Right lobe of liver (tissue), 4 donors: ENCODE results near the gene CCNQ.

Experiments used
- CTCF ChIP-seq, 4 donors: fragments of 200-600 bp in 3 of 4; fragments of 450-650 bp in 1 of 4; IDR thresholded peaks; one replicate each; pipeline versions ENCODE4 v1.5.1 to v1.8.0; 2016 to 2022; ENCODE audit warnings: antibody characterized with exemption in 4 of 4, mild to moderate bottlenecking in 2 of 4
- POLR2A ChIP-seq: fragments of 450-650 bp; IDR thresholded peaks from one replicate; pipeline ENCODE4 v1.6.1; 2017; ENCODE audit warnings: antibody characterized with exemption, mild to moderate bottlenecking
- donor health status: DM: no; HTN: no; CAD: no.
- donor health status: DM: no; HTN: no; CAD: no.
- donor health status: DM: no; HTN: yes; CAD: no.

GRCh38 chrX:153643431-153644351 lies 44.8 kb upstream of the CCNQ start:
- TF ChIP-seq CTCF (IDR thresholded peaks at IDR 0.05) (peak in 2 of 4 donors; percentile 7 to 30), POLR2A (no peak)
